ENCODE data around the gene SNAP47. TPM values are rescaled to one million over a fixed set of nuclear protein-coding genes. Genes with fewer than 3 reads are reported as not detected.
A peak's percentile ranks its signal among the peaks of the same experiment; 100 is the strongest.

Gene SNAP47
- total RNA-seq, 2 experiments from 2014 or later, result 25.3 to 25.5 TPM

GRCh38 chr1:227729144-227729880, 5.9 kb upstream of the SNAP47 start:
- no peak for TF ChIP-seq CTCF (IDR thresholded peaks at IDR 0.05)
- peaks cover 5% of the 10 kb centered on the region for H3K27me3 Mint-ChIP-seq
- intact Hi-C loops (cut with micrococcal nuclease), result loop anchor here (10.0 kb wide), 1 partner anchor 165 kb away; the partner anchor contains the start of gene ZNF678
- H3K27ac Mint-ChIP-seq, result peak overlapping the region; percentile 79
- peaks cover 13% of the 10 kb centered on the region for H3K36me3 Mint-ChIP-seq (ENCODE audit: low read depth)
- DNase-seq, result no peak
- POLR2A ChIA-PET, result interaction anchor here (1.2 kb wide), 1 partner anchor 24 kb away, joined by 3 read pairs; no protein-coding TSS in a partner anchor
- H3K4me1 Mint-ChIP-seq (ENCODE audit: low read depth), result peaks cover 28% of the 10 kb centered on the region
- ATAC-seq, result no peak
- CTCF ChIA-PET, result no interaction called here
- H3K4me3 Mint-ChIP-seq, result peak overlapping the region; percentile 80
- no peaks in the 10 kb centered on the region for H3K9me3 Mint-ChIP-seq

GRCh38 chr1:227729881-227730629, 5.2 kb upstream of the SNAP47 start:
- POLR2A ChIA-PET, result interaction anchor here (0.9 to 1.2 kb wide), 2 partner anchors 23 to 222 kb away, joined by 3 read pairs; no protein-coding TSS in a partner anchor
- DNase-seq (peak; percentile 74), ATAC-seq (peak; percentile 50)
- peaks cover 31% of the 10 kb centered on the region for H3K4me1 Mint-ChIP-seq (ENCODE audit: low read depth)
- H3K27me3 Mint-ChIP-seq, result peaks cover 5% of the 10 kb centered on the region
- peak overlapping the region; percentile 45 for H3K27ac Mint-ChIP-seq
- H3K9me3 Mint-ChIP-seq, result no peaks in the 10 kb centered on the region
- H3K36me3 Mint-ChIP-seq (ENCODE audit: low read depth), result peaks cover 16% of the 10 kb centered on the region
- intact Hi-C loops (cut with micrococcal nuclease), result loop anchor here (10.0 kb wide), 1 partner anchor 165 kb away; the partner anchor contains the start of gene ZNF678
- H3K4me3 Mint-ChIP-seq, result no peak overlapping the region
- CTCF ChIA-PET, result interaction anchor here (1.5 kb wide), 1 partner anchor 65 kb away, joined by 3 read pairs; no protein-coding TSS in a partner anchor
- TF ChIP-seq CTCF (IDR thresholded peaks at IDR 0.05), result peak; percentile 73

GRCh38 chr1:227730630-227731151, 4.5 kb upstream of the SNAP47 start:
- Mint-ChIP-seq H3K36me3 (ENCODE audit: low read depth) (peaks cover 16% of the 10 kb centered on the region), H3K9me3 (no peaks in the 10 kb centered on the region), H3K27ac (peak overlapping the region; percentile 45), H3K4me1 (ENCODE audit: low read depth) (peaks cover 31% of the 10 kb centered on the region), H3K27me3 (peaks cover 5% of the 10 kb centered on the region), H3K4me3 (no peak overlapping the region)
- intact Hi-C loops (cut with micrococcal nuclease), result no loop called here
- TF ChIP-seq CTCF (IDR thresholded peaks at IDR 0.05), result peak; percentile 44
- no peak for DNase-seq
- CTCF ChIA-PET, result interaction anchor here (0.6 to 1.5 kb wide), 2 partner anchors 65 to 87 kb away, joined by 3 to 4 read pairs; no protein-coding TSS in a partner anchor
- ATAC-seq, result no peak
- POLR2A ChIA-PET, result interaction anchor here (0.7 to 1.2 kb wide), 3 partner anchors 22 to 269 kb away, joined by 3 read pairs; no protein-coding TSS in a partner anchor

- H3K27me3 Mint-ChIP-seq, result peaks cover 5% of the 10 kb centered on the region
- ChIA-PET CTCF (interaction anchor here (0.6 to 1.5 kb wide), 2 partner anchors 64 to 87 kb away, joined by 3 to 4 read pairs; no protein-coding TSS in a partner anchor), POLR2A (interaction anchor here (0.7 to 0.9 kb wide), 2 partner anchors 221 to 268 kb away, joined by 3 read pairs; no protein-coding TSS in a partner anchor)
- no peak overlapping the region for H3K27ac Mint-ChIP-seq
- H3K9me3 Mint-ChIP-seq, result no peaks in the 10 kb centered on the region
- no peak for DNase-seq
- no peak for ATAC-seq
- peaks cover 16% of the 10 kb centered on the region for H3K36me3 Mint-ChIP-seq (ENCODE audit: low read depth)
- intact Hi-C loops (cut with micrococcal nuclease), result no loop called here
- TF ChIP-seq CTCF (IDR thresholded peaks at IDR 0.05), result no peak
- H3K4me1 Mint-ChIP-seq (ENCODE audit: low read depth), result peaks cover 34% of the 10 kb centered on the region
- no peak overlapping the region for H3K4me3 Mint-ChIP-seq
Observed at GRCh38 chr1:227731241-227731677, 4.0 kb upstream of the SNAP47 start.

All from activated CD8-positive, alpha-beta T cell treated with anti-CD3 and anti-CD28 coated beads for 36 hours (primary cell).